Ammon's horn (tissue), 1 donor: ENCODE measurements around the gene SYPL1.
"Not testable (repeated sequence)": the region's sequence is repeated elsewhere in the genome, so short reads cannot be mapped to it uniquely, and the experiment has no call there.

Experiments
- DNase-seq: peaks from one replicate; pipeline ENCODE4 v3.0.0-alpha.2; 2016; ENCODE audit warnings: low spot score

SYPL1 gene

DNA sequence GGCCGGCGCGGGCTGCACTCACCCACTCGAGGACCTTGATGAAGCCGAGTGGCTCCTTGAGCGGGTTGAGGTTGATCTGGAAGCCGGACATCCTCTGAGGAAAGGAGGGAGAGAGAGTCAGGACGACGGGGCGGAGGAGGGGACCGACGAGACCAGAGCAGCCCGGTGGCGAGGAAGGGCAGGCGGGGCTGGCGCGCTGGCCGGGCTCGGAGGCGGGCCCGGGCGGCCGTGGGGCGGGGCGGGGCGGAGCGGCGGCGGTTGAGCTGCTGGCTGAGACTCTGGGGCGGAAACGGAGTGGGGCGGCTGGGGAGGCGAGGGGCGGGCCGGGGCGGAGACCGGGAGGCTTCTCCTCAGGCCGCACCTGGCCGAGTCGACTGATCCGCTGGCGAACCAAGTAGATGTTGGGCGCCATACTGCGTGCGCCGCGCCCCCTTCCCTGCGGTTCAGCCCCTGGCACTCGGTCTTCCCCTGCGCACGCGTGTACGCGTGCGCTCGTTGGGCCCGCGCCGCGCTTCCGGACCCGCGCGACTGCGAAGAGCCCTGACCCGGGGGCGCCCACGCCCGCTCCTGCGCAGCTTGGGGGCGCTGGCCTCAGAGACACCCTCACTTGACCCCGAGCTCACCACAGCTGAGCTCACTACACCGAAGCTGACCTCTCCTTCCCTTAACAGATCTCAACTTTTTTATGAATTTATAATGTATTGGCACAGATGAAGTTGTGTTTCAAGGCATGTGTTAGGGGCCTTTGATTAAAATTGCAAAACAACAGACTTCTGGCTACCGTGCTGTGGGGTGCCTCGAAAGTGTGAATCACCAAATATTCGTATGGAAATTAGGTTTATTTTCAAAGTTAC lies at the start of gene SYPL1:
Gene SYPL1 (minus strand): TSS at position 195 of the 854 bp plus-strand sequence. CDS start 104 bp downstream, at position 91.
- peak; percentile 92 for DNase-seq

DNA sequence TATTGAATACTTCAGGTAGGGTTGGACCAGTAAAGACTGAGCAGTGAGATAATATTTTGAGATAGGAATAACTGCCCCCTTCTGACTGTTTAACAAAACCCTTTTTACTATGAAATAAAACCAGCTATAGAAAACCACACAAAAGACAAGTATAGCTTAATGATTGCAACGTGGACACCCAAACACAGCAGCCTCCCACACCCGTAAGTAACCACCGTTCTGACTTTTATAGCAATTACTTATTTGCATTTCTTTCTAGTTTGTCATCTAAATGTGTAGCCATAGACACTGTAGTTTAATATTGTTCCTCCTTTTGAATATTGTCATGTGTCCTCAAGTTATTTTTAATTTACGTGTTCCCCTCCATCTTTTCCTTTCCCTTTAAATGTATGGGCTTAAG lies 42.9 kb upstream of the SYPL1 start:
- DNase-seq = no peak

DNA sequence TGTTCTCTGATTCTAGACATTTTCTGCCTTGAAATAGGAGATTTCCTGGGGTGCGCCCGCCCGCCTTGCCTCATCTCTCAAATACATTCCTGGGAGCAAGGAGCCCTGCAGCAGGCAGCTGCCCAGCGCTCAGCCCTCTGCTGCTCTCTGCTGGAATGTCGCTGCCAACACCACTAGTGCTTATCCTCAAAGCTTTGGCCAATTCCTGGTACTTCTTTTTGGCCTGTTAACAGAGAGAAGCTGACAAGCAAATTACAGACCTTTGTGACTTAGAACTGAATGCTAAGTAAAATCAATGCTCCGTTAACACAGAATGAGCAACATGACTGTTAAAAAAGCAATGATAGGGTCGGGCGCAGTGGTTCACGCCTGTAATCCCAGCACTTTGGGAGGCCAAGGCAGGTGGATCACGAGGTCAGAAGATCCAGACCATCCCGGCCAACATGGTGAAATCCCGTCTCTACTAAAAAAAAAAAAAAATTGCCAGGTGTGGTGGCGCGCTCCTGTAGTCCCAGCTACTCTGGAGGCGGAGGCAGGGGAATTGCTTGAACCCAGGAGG lies 41.9 kb upstream of the SYPL1 start:
- peak; percentile 94 for DNase-seq

DNA sequence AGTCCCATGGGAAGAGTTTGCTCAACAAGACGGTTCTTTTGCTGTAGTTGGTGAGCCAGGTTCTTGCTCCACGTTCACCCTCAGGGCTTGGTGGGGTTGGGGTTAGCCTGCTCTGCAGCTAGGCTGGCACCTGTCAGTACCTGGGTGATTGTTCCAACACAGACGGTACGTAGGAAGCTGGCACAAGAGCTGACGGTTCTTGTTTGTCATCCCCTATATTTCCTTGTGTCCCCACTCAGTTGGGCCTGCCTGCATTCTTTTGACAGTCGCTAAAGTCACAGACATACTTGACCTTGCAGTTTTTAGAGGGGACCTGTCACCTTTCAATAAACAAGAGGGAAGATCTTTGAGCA lies 40.2 kb upstream of the SYPL1 start:
- no peak for DNase-seq

DNA sequence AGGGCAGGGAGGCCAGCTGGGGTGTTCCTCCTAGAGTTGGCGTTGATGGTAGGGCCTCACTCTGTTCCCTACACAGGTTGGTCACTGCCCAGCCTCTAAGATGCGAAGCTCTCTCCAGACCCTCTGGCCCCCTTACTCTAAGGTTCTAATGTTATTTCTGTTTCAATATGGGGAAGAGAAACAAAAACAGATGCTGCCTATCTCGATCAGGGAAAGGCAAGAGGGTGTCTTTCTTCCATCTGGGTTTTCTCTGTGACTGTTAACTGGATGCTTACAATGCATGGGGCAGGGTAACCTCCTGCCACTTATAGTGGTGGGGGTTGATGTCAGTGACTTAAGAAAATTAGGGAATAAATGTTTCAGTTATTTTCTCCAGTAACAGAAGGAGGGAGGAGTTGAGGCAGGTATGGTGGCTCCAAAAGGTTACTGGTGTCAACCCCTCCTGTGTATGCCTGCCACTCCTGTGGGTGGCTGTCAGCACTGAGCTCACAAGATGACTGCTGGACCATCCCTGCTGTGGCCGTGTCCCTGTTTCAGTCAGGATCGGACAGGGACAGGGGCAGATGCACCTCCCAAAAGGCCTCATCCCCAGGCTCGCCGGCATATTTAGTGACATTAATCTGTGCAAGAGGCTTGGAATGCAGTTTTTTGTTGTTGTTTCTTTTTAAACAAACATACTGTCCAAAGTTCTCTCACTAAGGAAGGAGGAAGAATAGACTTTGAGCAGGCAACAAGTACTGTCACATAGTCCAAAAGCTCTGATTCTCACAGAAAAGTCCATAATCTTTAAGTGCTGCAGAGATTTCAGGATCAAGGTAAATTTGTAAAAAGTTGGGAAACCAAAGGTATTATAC lies 39.6 kb upstream of the SYPL1 start:
- DNase-seq = no peak

DNA sequence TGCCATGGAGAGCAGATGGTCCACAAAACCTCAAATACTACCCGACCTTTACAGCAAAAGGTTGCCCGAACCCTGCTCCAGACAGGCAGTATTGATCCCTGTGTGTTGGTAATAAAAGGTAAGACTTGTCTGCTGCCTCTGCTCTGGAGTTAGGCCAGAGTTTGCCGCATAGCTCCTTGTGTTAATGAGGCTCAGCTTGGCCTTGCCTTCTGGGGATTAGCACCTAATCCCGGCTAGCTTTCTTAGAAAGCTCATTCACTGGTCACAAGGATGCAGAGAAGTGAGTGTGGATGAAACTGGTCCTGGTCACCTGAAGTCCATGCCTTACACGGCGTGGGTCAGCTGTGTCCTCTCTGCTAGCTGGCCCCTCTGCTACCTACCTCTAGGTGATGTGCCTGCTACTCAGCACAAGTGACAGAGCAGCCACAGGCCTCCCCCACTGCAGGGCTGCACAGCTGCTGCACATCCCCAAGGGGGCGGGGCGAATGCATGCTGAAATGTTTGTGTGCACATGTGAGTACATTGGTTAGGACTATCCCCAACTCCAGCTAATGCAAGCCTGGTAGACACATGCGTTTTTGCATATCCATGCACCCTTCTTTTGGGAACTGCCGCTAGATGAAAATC lies 31.7 kb upstream of the SYPL1 start:
- DNase-seq = no peak

DNA sequence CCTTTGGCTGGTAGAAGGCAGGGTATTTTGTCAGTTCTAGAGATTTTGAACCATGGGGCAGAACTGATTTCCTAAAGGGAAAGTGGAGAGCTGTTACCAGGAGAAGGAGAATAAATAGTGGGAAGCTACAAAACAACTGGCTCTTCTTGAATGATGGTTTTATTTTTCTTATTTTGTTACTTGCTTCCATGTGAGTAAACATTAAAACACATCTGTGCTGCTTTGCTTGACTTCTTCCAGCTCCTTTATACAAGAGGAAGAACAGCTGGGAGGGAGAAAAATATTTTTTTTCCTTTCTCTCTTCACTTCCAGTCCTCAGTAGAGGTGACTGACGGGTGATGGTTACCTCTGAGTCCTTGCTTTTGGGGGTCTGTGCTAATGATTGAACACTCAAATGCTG lies 30.0 kb upstream of the SYPL1 start:
- no peak for DNase-seq

DNA sequence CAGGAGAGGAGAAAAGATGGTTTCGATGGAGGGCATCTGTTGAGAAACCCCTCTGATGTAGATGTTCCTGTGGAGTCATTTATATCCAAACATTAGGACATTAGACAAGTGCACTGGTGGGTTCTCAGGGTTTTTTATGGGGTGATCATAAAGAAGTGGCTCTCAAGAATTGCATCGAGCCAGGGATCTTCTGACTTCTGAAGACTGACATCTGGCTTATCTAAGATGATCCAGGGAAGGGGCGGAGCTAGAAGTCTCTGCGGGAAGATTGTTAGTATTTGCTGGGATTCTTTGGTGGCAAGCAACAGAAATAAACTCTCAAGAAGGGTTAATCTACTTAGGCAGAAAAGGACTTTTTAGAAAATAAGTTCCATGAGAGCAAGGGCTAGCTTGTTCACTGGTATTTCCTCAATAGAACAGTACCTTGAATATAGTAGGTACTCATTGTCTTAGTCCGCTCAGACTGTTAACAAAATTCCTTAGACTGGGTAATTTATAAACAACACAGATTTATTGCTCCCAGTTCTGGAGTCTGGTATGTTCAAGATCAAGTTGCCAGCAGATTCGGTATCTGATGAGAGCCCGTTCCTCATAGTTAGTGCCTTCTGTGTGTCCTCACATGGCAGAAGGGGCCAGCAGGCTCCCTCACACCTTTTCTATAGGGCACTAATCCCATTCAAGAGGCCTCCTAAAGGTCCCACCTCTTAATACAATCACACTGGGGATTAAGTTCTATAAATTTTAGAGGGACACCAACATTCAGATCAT lies 28.5 kb upstream of the SYPL1 start:
- DNase-seq = no peak

DNA sequence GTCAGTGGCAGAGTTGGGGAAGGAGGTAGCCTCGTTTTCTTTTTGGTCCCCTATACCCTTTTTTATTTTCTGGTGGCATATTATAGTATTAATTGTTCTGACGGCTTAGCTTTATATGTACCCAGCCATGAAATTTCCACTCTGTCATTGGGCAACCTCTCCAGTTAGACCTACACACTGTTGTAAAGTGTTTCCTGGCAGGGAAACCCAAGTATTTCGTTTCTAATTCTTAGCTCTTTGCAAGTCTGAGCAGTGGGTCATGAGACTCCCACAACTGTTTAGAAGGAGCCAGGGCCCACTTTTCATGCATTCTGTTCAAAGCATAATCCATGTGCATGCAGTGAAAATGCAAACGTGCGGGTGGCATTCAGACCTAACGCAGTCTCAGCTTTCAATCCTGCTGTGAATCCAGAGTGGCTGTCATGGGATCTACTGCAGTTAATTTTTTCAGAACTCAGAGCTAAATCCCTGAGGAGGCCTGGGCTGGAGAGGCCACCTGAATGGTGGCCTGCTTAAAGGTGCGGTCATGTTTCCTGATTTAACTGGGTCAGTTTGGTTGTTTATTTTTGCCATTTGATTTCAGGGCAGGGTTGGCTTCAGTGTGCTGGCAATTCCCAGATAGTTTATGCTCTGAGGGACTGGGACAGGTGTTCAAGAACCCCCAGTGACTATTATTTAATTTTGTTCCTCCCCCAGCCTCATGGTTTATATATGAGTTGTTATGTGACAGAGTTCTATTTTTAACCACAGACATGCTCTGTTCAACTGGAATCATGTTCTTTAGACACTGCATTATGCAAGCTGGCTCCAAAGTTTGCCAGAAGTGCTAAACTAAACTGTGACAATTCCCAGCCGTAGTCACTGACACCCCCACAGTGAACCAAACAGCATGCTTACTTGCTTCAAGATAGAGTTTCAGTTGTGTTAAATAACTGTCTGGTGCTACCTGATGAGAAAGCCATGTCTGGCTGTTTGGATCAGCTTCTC lies 27.4 kb upstream of the SYPL1 start:
- DNase-seq = peak; percentile 34

DNA sequence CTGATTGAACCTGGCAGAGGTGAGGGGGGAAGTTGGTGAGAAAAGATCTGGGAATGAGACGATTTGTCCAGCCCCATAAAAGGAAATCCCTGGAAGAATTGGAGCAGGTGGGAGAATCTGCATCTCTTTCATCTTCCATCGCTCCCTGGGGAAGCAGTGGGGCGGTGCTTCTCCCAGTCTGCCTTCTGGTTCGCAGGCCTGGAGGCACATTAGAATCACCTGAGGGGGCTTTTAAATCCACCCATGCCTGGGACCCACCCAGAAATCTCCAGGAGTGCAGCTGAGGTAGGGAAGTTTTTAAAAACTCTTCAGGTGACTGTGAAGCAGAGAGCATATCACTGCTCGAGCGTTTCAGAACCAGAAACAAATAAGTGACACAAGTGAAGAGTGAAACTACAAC lies 26.7 kb upstream of the SYPL1 start:
- DNase-seq = no peak

DNA sequence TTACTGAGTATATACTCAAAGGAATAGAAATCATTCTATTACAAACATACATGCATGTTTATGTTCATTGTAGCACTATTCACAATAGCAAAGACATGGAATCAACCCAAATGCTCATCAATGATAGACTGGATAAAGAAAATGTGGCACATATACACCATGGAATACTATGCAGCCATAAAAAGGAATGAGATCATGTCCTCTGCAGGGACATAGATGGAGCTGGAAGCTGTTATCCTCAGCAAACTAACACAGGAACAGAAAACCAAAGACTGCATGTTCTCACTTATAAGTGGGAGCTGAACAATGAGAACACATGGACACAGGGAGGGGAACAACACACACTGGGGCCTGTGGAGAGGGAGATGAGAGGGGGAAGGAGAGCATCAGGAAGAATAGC lies 26.1 kb upstream of the SYPL1 start:
- not testable (repeated sequence) for DNase-seq

DNA sequence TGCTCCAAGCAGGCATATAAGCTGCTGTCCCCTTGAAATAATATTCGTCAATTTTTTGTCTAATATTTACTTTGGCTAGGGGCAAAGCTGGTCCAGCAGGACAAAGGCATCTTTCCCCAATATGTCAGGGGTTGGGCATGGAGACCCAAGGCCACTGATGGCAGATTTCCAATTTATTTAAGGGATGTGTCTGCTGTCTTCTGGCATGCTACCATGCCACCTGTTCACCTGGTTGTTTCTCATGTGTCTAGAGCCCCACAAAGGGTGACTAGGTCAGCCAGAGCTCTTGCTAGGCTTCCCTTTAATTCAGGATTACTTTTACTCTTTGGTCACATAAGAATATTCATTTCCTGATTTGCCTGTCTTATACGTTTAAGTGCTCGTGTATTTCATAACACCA lies 22.1 kb upstream of the SYPL1 start:
- DNase-seq = no peak

DNA sequence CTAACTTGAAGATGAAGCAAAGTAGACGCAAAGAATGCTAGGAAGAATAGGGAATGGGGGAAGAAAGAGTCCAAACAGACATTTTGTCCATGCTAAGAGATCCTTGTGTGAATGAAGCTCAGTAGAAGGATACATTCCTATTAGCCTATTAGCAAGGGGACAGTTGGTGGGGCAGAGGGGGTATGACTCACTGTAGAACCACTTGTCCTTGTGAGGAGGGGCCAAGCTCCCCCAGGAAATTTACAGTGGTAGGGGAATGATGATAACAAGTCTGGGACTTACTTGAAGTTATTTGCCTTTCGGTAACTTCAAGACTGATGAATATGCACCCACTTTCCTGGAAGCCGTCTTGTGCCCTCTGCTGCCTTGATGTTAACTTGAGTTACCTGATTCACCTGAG lies 17.2 kb upstream of the SYPL1 start:
- DNase-seq = no peak

DNA sequence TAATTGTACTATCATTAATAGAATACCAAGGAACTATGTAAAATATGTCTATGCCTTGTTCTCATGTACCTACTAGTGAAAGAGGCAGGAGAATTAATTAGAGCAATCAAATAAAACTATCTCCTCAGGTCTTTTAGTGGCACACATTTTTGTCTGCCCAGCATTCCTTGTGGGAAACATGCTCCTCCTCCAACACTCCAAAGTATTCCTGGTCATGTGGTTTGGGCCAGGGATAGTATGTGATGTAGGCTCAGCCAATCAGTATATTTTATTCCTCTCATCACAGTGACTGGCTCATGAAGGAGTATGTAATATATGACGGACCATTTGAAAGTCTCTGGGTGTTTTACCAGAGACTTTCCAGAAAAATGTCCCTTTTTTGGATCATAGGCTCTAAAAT lies 16.7 kb upstream of the SYPL1 start:
- no peak for DNase-seq

DNA sequence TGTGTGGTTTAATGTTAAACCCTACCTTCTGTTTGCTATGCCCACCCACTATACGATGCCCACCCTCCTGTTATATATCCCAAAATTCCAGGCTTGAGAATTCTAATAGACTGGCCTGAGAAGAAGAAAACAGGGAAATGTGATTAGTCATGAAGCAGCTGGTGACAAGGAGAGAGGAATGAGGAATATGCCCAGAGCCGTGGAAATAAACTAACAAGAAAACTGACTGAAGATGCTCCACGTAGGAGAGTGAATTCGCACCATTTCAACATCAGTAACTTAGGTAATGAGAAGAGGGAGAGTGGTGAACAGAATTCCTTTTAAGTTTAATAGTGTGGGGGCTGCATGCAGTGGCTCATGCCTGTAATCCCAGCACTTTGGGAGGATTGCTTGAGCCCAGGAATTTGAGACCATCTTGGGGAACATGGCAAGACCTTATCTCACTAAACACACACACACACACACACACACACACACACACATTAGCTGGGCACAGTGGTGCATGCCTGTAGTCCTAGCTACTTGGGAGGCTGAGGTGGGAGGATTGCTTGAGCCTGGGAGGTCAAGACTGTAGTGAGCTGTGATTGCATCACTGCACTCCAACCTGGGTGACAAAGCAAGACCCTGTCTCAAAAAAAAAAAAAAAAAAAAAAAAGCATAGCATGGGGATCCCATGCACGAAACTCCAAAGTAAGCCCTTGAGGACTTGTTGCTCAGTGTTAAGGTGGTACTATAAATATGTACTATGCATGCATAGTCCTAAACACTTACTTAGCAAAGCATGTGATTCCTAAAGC lies 16.1 kb upstream of the SYPL1 start:
- no peak for DNase-seq

DNA sequence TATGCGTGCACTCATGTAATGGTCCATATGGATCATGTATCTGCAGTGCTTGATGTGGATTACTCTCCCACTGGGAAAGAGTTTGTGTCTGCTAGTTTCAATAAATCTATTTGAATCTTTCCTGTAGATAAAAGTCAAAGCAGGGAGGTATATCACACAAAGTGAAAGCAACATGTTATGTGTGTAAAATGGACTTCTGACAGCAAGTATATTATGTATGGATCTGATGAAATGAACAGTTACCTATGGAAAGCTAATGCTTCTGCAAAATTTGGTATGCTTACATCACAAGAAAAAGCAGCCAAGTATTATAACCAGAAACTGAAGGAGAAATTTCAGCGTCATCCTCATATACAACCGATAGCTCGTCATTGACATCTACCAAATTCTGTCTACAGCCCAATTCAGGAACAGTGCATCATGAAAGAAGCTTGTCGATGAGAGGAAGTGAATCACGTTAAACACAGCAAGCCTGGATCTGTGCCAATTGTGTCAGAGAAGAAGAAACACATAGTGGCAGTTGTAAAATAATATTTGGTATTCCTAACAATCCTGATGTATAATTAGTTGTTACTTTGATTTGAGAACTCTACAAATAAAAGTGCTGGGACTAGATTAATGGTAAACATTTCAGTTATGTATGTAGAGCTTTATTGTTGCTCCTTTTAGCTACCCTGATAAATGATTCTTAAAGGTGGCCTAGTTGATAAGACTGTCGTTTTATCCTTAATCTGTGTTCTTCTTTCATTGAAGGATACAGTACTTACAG lies 14.2 kb upstream of the SYPL1 start:
- DNase-seq = no peak

DNA sequence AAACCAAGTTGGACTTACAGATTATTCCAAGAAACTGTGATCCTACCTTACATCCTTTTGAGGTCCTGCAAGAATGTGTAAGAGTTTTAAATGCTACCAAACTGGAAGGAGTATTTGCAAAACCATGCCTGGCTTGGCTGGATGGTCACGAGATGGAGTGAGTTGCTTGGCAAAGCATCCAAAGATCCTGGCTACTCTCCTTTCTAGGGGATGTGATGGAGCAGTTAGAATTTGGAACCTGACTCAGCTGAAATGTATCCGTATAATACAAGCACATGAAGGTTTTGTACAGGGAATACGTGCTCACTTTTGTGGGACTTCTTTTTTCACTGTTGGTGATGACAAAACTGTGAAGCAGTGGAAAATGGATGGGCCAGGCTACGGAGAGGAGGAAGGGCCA lies 13.3 kb upstream of the SYPL1 start:
- DNase-seq = no peak

DNA sequence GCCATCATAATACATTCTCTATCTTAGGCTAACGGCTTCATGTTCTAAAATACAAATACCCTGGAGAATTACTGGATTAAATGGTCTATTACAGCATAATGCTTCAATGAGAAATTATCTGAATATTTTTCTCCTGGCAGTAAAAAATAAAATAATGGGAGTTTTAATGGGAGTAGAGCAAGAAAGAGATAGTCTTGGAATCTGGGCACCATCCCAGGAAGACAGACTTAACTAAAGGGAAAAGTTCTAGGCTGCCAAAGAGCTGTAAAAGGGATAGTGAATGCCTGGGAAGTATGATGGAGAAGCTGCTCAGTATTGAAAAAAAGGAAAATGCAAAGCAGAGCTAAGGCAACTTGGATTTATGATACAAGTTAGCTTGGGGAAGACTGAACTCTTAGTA lies 12.1 kb upstream of the SYPL1 start:
- DNase-seq = no peak

DNA sequence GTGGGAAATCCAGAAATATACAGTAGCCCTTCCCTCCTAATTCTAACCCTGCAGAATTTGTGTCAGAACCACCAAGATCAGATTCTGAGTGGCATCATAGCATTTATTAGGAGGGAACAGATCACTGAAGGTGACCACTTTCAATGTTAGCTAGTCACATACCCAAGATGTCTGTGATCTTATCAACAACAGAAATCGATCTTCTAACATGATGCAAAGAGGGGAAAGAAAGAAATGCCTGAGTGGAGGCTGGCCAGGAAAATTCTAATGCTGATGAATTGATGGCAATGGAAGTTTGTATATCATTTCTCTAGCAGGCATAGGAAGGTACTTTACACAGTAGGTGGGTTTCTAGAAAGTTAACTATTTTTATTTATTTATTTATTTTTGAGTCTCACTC lies 10.6 kb upstream of the SYPL1 start:
- no peak for DNase-seq
